Gastrocnemius medialis (tissue), 4 donors: ENCODE results near the gene ODAD4.

ENCODE experiments used
- CTCF ChIP-seq, 5 experiments: fragments of 450-650 bp in 3 of 5; fragments of 200-600 bp in 2 of 5; sonication (generic) in 2 of 5; IDR thresholded peaks in 4 of 5; conservative IDR thresholded peaks in 1 of 5; 1 replicate in 4 of 5; 2 replicates in 1 of 5; pipeline ENCODE4 v1.5.1; 2016 to 2019; ENCODE audit warnings: antibody characterized with exemption in 5 of 5, mild to moderate bottlenecking in 3 of 5, moderate library complexity in 3 of 5
- POLR2A ChIP-seq, 2 donors: fragments of 450-650 bp; IDR thresholded peaks; one replicate each; pipeline ENCODE4 v1.6.1; 2017; ENCODE audit warnings: antibody characterized with exemption in 2 of 2, mild to moderate bottlenecking in 2 of 2, moderate library complexity in 2 of 2

- no peak for TF ChIP-seq CTCF (IDR thresholded peaks at IDR 0.05 in 4 of 5, conservative IDR thresholded peaks at IDR 0.05 in 1 of 5)
- no peak for TF ChIP-seq POLR2A (IDR thresholded peaks at IDR 0.05)
Measured at GRCh38 chr17:41957031-41957868, 26.8 kb downstream of the ODAD4 start.
